Suprapubic skin (tissue), 4 donors: ENCODE data around the gene ZNF439.

Experiments
- CTCF ChIP-seq, 2 donors: fragments of 200-600 bp in 1 of 2; fragments of 450-650 bp in 1 of 2; sonication (generic) in 1 of 2; IDR thresholded peaks; one replicate each; pipeline ENCODE4 v1.5.1; 2016 to 2019; ENCODE audit warnings: antibody characterized with exemption in 2 of 2, mild to moderate bottlenecking in 1 of 2, moderate library complexity in 1 of 2
- EP300 ChIP-seq: sonication (generic); formaldehyde crosslinking; IDR thresholded peaks from one replicate; pipeline ENCODE4 v1.6.1; 2017; ENCODE audit warnings: antibody characterized with exemption
- POLR2A ChIP-seq, 2 donors: fragments of 450-650 bp; IDR thresholded peaks; one replicate each; pipeline ENCODE4 v1.6.1; 2017; ENCODE audit warnings: antibody characterized with exemption in 2 of 2, mild to moderate bottlenecking in 2 of 2, moderate library complexity in 2 of 2
- POLR2AphosphoS5 ChIP-seq, 3 donors: sonication (generic); formaldehyde crosslinking; IDR thresholded peaks; one replicate each; pipeline ENCODE4 v1.6.1; 2017; ENCODE audit warnings: antibody characterized with exemption in 3 of 3

- no peak for TF ChIP-seq EP300
- TF ChIP-seq CTCF (IDR thresholded peaks at IDR 0.05) = no peak
- TF ChIP-seq POLR2A (IDR thresholded peaks at IDR 0.05) = no peak
- TF ChIP-seq POLR2AphosphoS5 (IDR thresholded peaks at IDR 0.05) = no peak
These were observed 42.1 kb downstream of the ZNF439 start for GRCh38 chr19:11890634-11891033.
